ENCODE measurements around the gene AQP10.

- TF ChIP-seq, protein P1, sequence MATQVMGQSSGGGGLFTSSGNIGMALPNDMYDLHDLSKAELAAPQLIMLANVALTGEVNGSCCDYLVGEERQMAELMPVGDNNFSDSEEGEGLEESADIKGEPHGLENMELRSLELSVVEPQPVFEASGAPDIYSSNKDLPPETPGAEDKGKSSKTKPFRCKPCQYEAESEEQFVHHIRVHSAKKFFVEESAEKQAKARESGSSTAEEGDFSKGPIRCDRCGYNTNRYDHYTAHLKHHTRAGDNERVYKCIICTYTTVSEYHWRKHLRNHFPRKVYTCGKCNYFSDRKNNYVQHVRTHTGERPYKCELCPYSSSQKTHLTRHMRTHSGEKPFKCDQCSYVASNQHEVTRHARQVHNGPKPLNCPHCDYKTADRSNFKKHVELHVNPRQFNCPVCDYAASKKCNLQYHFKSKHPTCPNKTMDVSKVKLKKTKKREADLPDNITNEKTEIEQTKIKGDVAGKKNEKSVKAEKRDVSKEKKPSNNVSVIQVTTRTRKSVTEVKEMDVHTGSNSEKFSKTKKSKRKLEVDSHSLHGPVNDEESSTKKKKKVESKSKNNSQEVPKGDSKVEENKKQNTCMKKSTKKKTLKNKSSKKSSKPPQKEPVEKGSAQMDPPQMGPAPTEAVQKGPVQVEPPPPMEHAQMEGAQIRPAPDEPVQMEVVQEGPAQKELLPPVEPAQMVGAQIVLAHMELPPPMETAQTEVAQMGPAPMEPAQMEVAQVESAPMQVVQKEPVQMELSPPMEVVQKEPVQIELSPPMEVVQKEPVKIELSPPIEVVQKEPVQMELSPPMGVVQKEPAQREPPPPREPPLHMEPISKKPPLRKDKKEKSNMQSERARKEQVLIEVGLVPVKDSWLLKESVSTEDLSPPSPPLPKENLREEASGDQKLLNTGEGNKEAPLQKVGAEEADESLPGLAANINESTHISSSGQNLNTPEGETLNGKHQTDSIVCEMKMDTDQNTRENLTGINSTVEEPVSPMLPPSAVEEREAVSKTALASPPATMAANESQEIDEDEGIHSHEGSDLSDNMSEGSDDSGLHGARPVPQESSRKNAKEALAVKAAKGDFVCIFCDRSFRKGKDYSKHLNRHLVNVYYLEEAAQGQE (IDR thresholded peaks at IDR 0.05; ENCODE audit: low read depth) = no peak
- TF ChIP-seq TAF1 (IDR thresholded peaks at IDR 0.05; ENCODE audit: low read depth) (no peak), FOXM1 (IDR thresholded peaks at IDR 0.05; ENCODE audit: borderline replicate concordance, low read depth) (no peak), TEAD4 (IDR thresholded peaks at IDR 0.05) (no peak), CREB1 (IDR thresholded peaks at IDR 0.05; ENCODE audit: low read depth) (no peak), EP300 (IDR thresholded peaks at IDR 0.05; ENCODE audit: borderline replicate concordance) (no peak), EGR1 (IDR thresholded peaks at IDR 0.05) (no peak)
- TF ChIP-seq, protein P2, sequence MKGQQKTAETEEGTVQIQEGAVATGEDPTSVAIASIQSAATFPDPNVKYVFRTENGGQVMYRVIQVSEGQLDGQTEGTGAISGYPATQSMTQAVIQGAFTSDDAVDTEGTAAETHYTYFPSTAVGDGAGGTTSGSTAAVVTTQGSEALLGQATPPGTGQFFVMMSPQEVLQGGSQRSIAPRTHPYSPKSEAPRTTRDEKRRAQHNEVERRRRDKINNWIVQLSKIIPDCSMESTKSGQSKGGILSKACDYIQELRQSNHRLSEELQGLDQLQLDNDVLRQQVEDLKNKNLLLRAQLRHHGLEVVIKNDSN (IDR thresholded peaks at IDR 0.05) = no peak
- TF ChIP-seq, protein P3, sequence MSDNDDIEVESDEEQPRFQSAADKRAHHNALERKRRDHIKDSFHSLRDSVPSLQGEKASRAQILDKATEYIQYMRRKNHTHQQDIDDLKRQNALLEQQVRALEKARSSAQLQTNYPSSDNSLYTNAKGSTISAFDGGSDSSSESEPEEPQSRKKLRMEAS (IDR thresholded peaks at IDR 0.05) = no peak
Measured at GRCh38 chr1:154371436-154371835, 50.5 kb downstream of the AQP10 start.

Measured in Ishikawa (cell line).